22Rv1 (cell line): ENCODE results near the gene OPRL1.
"Not testable (repeated sequence)": the region's sequence is repeated elsewhere in the genome, so short reads cannot be mapped to it uniquely, and the experiment has no call there.

Experiments
- H3K27ac ChIP-seq: fragments of 450-650 bp; 2 replicates; pipeline ENCODE4 v1.5.1; 2017
- ZFX ChIP-seq: fragments of 450-650 bp; IDR thresholded peaks from 2 replicates; pipeline ENCODE4 v1.6.1; 2017; ENCODE audit warnings: antibody characterized with exemption, borderline replicate concordance
- TF ChIP-seq, protein P1 (sequence below): fragments of 450-650 bp; IDR thresholded peaks from 2 replicates; pipeline ENCODE4 v1.5.1; 2017; ENCODE audit warnings: mild to moderate bottlenecking

OPRL1 gene

DNA sequence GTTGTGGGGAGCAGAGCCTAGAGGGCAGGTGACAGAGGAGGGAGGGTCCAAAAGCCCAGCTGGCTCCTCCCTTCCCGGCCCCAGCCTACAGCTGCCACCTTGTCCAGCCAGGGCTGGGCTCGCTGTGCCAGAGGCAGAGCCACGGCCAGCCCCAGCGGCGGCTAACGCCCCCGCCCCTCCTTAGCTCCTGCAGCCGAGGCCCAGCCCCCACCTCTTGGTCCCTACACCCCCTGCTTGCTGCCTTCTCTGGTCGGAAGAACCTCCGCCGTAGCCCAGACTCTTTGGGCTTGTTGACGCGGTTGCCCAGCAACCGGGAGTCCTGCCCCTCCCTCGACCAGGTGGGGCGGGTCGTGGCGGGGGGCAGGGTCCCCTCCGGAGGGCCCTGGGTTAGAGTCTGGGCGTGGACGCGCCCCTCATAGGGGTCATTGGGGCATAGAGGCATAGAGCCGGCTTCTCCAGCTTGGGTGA lies 4.8 kb downstream of the OPRL1 start:
- TF ChIP-seq, protein P1, sequence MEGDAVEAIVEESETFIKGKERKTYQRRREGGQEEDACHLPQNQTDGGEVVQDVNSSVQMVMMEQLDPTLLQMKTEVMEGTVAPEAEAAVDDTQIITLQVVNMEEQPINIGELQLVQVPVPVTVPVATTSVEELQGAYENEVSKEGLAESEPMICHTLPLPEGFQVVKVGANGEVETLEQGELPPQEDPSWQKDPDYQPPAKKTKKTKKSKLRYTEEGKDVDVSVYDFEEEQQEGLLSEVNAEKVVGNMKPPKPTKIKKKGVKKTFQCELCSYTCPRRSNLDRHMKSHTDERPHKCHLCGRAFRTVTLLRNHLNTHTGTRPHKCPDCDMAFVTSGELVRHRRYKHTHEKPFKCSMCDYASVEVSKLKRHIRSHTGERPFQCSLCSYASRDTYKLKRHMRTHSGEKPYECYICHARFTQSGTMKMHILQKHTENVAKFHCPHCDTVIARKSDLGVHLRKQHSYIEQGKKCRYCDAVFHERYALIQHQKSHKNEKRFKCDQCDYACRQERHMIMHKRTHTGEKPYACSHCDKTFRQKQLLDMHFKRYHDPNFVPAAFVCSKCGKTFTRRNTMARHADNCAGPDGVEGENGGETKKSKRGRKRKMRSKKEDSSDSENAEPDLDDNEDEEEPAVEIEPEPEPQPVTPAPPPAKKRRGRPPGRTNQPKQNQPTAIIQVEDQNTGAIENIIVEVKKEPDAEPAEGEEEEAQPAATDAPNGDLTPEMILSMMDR, result no peak
- no peak for TF ChIP-seq ZFX
- H3K27ac ChIP-seq, result no peak overlapping the region

DNA sequence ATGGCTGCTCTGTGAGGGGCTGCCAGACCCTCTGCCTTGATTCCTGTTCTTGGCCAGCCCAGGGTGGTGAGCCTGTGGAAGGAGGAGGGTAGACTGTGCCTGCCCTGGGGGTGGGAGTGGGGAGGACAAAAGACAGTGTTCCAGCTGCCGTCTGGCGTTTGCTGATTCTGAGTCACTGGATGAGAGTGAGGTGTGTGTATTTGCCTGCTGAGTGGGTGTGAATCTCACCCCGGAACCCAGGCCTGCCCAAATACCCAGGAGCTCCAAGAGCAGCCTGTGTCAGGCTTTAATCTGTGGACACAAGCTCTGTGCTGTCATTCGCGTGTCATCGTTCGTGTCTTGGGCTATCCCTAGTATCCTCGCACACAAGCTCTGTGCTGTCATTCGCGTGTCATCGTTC lies 6.9 kb downstream of the OPRL1 start:
- no peak overlapping the region for H3K27ac ChIP-seq
- TF ChIP-seq, protein P1, result no peak
- no peak for TF ChIP-seq ZFX

DNA sequence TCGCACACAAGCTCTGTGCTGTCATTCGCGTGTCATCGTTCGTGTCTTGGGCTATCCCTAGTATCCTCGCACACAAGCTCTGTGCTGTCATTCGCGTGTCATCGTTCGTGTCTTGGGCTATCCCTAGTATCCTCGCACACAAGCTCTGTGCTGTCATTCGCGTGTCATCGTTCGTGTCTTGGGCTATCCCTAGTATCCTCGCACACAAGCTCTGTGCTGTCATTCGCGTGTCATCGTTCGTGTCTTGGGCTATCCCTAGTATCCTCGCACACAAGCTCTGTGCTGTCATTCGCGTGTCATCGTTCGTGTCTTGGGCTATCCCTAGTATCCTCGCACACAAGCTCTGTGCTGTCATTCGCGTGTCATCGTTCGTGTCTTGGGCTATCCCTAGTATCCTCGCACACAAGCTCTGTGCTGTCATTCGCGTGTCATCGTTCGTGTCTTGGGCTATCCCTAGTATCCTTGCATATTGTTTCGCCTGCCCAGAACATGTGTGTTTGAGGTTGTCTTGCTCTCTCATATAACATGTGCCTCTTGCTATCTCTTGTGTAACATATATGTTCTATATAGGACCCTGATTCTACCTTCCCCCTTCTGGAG lies 7.4 kb downstream of the OPRL1 start:
- H3K27ac ChIP-seq, result not testable (repeated sequence)

DNA sequence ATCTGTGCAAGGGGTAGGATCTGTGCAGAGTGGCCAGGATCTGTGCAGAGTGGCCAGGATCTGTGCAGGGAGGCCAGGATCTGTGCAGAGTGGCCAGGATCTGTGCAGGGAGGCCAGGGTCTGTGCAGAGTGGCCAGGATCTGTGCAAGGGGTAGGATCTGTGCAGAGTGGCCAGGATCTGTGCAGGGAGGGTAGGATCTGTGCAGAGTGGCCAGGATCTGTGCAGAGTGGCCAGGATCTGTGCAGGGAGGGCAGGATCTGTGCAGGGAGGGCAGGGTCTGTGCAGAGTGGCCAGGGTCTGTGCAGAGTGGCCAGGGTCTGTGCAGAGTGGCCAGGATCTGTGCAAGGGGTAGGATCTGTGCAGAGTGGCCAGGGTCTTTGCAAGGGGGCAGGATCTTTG lies 8.7 kb downstream of the OPRL1 start:
- H3K27ac ChIP-seq, result not testable (repeated sequence)

DNA sequence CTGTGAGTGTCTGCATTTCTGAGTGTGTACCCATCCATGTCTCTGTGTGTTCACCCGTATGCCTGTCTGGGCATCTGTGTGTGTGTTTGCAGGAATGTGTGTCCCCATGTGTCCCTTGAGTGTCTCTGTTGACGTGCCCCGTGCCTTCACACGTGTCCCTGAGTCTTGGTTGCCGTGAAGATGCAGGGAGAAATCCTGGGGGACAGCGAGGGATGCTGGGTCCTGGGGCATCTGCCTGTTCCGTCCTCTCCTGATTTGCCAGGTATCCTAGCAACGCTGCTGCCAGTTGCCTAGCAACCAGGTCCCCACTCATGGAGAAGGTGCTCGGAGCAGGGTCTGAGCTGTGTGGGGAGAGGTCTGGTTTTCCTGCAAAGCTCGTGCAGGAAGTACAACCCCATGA lies 10.3 kb downstream of the OPRL1 start:
- no peak overlapping the region for H3K27ac ChIP-seq
- no peak for TF ChIP-seq ZFX
- TF ChIP-seq, protein P1, result no peak

DNA sequence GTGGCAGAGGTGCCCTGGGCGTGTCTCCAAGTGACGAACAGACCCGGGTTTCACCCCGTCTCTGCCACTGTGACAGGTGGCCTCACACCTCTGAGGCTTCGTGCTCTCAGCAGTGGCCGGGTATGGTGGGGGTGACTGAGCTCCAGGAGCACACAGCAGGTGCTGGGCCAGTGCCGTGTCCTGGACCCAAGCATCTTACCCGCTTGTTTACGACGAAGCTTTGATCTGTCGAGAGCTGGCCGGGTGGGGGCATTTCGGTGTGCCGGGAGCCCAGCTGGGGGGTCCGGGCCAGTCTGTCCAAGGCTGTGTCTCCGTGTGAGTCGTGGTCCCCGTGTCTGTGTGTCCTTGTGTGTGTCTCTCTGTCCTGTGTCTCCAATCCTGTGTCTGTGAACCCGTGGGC lies 11.5 kb downstream of the OPRL1 start:
- no peak overlapping the region for H3K27ac ChIP-seq
- TF ChIP-seq, protein P1, result no peak
- TF ChIP-seq ZFX, result no peak

DNA sequence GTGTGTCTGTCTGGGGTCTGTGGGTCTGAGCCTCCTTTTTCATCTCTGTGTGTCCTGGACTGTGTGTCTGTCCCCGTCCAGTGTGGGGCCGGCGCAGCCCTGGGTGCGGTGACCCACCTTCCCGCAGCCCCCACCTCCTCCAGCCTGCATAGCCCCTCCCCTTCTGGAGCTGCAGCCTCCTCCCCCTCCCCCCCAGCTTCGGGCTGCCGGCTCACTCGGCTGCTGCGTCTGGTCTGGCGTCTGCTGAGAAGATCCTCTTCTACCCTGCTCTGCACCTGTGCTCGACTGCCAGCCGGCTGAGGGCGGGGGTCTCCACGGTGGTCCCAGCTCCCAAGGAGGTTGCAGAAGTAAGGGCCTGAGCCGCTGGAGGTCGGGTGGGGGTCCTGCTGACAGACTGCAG lies 11.9 kb downstream of the OPRL1 start:
- TF ChIP-seq ZFX, result no peak
- TF ChIP-seq, protein P1, result no peak
- no peak overlapping the region for H3K27ac ChIP-seq

DNA sequence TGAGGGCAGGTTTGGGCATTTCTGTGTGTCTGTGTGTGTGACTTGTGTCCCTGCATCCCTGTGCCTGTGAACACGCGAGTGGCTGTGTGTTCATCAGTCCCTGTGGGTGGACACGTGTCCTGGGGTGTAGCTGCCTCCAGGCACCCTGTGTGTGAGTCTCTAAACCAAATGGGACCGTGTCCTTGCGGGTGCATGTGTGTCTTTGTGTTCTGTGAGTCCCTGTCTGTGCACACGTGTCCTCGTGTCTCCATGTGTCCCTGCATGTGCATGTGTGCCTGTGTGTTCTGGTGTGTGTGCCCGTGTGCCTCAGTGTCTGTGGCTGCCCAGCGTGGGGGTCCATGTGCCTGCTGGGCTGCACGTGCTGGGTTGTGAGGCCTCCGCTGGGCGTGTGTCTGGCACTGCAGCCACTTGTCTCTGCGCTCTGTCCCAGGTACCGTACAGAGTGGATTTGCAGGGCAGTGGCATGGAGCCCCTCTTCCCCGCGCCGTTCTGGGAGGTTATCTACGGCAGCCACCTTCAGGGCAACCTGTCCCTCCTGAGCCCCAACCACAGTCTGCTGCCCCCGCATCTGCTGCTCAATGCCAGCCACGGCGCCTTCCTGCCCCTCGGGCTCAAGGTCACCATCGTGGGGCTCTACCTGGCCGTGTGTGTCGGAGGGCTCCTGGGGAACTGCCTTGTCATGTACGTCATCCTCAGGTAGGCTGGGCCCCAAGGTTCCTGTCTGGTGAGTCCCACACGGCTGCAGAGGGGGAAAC lies 12.6 kb downstream of the OPRL1 start:
- no peak overlapping the region for H3K27ac ChIP-seq
- TF ChIP-seq ZFX, result no peak
- TF ChIP-seq, protein P1, result no peak
